DOHH2 (cell line): ENCODE data around the gene LAIR1.

Source experiments
- EZH2phosphoT487 ChIP-seq: fragments of 200-600 bp; sonication (generic); IDR thresholded peaks from 2 replicates; pipeline ENCODE4 v1.6.1; 2017; ENCODE audit warnings: borderline replicate concordance, mild to moderate bottlenecking, antibody characterized with exemption, low read length, moderate library complexity, mixed read lengths
- TF ChIP-seq, protein P1 (sequence below): fragments of 200-600 bp; sonication (generic); IDR thresholded peaks from one replicate; pipeline ENCODE4 v1.5.1; 2014; ENCODE audit warnings: antibody characterized with exemption, mild to moderate bottlenecking, low read depth, low read length; ENCODE audit not compliant: poor library complexity, severe bottlenecking

- TF ChIP-seq, protein P1, sequence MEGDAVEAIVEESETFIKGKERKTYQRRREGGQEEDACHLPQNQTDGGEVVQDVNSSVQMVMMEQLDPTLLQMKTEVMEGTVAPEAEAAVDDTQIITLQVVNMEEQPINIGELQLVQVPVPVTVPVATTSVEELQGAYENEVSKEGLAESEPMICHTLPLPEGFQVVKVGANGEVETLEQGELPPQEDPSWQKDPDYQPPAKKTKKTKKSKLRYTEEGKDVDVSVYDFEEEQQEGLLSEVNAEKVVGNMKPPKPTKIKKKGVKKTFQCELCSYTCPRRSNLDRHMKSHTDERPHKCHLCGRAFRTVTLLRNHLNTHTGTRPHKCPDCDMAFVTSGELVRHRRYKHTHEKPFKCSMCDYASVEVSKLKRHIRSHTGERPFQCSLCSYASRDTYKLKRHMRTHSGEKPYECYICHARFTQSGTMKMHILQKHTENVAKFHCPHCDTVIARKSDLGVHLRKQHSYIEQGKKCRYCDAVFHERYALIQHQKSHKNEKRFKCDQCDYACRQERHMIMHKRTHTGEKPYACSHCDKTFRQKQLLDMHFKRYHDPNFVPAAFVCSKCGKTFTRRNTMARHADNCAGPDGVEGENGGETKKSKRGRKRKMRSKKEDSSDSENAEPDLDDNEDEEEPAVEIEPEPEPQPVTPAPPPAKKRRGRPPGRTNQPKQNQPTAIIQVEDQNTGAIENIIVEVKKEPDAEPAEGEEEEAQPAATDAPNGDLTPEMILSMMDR, result no peak
- no peak for TF ChIP-seq EZH2phosphoT487
Observed at GRCh38 chr19:54373781-54374631, 9.3 kb upstream of the LAIR1 start.
